C4-2B (cell line): Measurements from ENCODE around the gene AGBL3.

Experiments used
- ZFX ChIP-seq: fragments of 450-650 bp; IDR thresholded peaks from 2 replicates; pipeline ENCODE4 v1.6.1; 2017
- TF ChIP-seq, protein P1 (sequence below): fragments of 450-650 bp; conservative IDR thresholded peaks from 2 replicates; pipeline ENCODE4 v1.5.1; 2017; ENCODE audit warnings: mild to moderate bottlenecking

DNA sequence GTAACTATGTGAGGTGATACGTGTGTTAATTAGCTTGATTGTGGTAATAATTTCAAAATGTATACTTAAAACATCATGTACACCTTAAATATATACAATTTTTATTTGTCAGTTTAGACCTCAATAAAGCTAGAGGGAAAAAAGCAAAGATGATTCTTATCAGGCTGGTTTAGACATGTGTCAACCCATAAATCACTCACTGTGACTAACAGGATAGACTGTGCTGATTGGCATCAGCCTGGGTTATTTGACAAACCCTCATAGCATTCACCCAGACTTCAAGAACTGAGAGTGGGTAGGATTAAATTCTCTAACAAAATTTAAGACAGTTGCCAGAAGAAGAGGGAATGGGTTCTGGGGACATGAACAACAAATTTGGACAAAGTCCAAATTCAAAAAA, 87.8 kb downstream of the AGBL3 start:
- TF ChIP-seq, protein P1, sequence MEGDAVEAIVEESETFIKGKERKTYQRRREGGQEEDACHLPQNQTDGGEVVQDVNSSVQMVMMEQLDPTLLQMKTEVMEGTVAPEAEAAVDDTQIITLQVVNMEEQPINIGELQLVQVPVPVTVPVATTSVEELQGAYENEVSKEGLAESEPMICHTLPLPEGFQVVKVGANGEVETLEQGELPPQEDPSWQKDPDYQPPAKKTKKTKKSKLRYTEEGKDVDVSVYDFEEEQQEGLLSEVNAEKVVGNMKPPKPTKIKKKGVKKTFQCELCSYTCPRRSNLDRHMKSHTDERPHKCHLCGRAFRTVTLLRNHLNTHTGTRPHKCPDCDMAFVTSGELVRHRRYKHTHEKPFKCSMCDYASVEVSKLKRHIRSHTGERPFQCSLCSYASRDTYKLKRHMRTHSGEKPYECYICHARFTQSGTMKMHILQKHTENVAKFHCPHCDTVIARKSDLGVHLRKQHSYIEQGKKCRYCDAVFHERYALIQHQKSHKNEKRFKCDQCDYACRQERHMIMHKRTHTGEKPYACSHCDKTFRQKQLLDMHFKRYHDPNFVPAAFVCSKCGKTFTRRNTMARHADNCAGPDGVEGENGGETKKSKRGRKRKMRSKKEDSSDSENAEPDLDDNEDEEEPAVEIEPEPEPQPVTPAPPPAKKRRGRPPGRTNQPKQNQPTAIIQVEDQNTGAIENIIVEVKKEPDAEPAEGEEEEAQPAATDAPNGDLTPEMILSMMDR: no peak
- TF ChIP-seq ZFX: no peak
